Activated CD4-positive, alpha-beta T cell treated with anti-CD3 and anti-CD28 coated beads, Interleukin-2, amount 50 U/mL, for 24 hours (primary cell): ENCODE results near the gene GNG7.
"Not testable (repeated sequence)": the region's sequence is repeated elsewhere in the genome, so short reads cannot be mapped to it uniquely, and the experiment has no call there.

ENCODE experiments used
- DNase-seq, 2 donors: peaks; one replicate each; pipeline ENCODE4 v3.0.0-alpha.2; 2020; ENCODE audit warnings: low read depth in 1 of 2, low spot score in 1 of 2

Gene GNG7

DNA sequence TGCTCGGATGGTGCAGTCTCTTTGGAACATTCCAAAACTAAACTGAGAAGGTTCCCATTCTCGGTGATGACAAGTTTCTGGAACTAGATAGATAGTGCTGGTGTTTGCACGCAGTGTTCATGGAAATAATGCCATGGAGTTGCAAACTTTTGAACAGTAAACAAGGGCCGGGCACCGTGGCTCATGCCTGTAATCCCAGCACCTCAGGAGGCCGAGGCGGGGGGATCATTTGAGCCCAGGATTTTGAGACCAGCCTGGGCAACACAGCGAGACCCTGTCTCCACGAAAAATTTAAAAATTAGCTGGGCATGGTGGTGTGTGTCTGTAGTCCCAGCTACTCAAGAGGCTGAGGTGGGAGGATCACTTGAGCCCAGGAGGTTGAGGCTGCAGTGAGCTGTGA lies 95.7 kb downstream of the GNG7 start:
- not testable (repeated sequence) for DNase-seq

DNA sequence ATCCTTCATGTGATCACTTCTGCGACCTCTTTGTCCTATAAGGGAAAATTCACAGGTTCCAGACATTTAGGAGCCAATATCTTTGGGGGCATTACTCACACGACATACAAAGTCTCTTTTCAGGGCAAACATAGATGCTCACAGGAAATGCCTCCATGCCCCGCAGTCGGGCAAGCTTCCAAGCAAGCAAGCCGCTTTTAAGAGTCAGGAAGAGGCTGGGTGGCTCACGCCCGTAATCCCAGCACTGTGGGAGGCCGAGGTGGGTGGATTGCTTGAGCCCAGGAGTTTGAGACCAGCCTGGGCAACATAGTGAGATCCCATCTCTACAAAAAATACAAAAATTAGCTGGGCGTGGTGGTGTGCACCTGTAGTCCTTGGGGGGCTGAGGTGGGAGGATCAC lies 96.6 kb downstream of the GNG7 start:
- DNase-seq, result not testable (repeated sequence)

- DNase-seq, result no peak
Measured at GRCh38 chr19:2604747-2605329, 97.7 kb downstream of the GNG7 start.

GRCh38 chr19:2603334-2603733 lies 99.2 kb downstream of the GNG7 start:
- no peak for DNase-seq

GRCh38 chr19:2602391-2603181 lies 99.9 kb downstream of the GNG7 start:
- no peak for DNase-seq

GRCh38 chr19:2600914-2601870 lies 101.3 kb downstream of the GNG7 start:
- no peak for DNase-seq

DNA sequence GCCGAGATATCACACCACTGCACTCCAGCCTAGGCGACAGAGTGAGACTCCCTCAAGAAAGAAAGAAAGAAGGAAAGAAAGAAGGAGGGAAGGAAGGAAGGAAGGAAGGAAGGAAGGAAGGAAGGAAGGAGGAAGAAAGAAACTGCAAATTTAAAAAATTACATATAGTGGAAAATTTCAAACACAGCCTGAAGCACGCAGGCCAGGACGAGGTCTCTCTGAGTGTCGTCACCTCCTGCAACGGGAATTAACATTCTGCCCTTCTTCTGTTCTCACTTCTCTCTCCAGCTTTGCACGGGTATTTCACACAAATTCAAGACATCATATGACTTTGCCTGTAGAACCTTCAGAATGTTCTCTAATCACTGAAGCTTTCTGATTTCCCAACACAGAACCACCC lies 108.2 kb downstream of the GNG7 start:
- no peak for DNase-seq

DNA sequence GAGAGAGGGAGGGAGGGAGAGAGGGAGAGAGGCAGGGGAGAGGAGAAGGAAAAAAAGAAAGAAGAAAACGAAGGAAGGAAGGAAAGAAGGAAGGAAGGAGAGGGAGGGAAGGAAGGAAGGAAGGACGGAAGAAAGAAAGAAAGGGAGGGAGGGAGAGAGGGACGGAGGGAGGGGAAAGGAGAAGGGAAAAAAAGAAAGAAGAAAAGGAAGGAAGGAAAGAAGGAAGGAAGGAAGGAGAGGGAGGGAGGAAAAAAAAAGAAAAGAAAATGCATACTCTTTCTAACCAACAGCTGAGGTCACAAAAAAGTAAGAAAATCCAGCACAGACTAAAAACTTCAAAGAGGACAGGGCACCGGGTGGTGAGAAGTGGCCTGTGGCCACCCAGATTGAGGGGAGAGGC lies 109.7 kb downstream of the GNG7 start:
- no peak for DNase-seq

- no peak for DNase-seq
Measured at GRCh38 chr19:2591537-2592291, 110.8 kb downstream of the GNG7 start.

DNA sequence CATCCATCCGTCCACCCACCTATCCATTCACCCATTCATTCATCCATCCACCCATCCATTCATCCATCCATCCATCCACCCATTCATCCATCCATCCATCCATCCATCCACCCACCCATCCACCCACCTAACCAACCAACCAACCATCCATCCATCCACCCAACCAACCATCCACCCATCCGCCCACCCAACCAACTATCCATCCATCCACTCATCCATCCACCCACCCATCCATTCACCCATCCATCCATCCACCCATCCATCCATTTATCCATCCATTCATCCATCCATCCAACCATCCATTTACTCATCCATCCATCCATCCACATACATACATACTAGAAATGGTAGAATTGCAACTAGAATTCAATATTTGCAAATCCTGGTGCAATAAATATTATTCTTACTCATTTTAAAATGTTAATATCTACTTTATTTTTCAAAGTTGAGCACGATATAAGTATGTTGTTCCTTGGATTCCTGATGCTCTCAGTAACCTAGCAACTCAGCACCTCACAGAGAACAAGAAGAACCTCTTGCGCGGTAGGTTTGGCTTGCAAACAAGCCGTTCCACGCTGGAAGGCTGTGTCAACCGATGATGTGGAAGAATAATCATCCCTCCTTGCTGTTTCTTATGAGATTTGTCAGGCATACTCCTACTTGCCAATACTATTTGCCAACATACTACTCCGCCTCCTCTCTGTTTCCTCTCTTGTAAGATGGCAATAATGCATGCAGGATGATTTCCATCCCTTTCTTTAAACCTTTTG lies 111.7 kb downstream of the GNG7 start:
- no peak for DNase-seq

- DNase-seq, result no peak
Measured at GRCh38 chr19:2589441-2589840, 113.1 kb downstream of the GNG7 start.

DNA sequence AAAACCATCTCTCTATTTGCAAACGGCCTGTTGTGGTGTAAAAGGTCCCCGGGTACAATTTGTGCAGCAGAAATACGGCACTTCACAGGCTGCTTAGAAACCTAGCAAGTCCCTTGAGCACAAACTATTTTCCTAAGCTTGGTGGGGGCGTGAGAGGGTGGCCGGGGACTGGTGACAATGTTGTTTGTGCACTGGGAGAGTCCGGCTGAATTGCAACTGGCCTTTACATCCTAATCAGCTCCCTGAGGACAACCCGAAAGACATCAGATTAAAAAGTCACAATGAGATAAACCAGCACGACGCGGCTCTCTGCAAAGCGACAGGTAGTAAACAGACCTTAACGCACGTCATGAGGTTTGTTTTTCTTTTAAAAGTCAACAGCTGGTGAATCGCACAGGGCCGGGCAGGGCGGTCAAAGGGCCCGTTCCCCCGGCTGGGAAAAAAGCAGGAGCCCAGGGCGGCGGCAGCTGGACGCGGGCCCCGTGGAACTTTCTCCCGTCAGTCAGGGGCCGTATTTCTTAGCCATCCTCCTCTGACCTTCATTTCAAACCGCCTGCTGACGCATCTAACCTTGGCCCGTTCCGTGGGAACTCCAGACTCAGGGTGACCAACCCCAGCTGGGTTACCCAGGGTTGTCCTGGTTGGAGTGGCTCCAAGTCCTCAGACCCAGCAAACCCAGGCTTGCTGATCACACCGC lies 114.3 kb downstream of the GNG7 start:
- DNase-seq, result no peak

DNA sequence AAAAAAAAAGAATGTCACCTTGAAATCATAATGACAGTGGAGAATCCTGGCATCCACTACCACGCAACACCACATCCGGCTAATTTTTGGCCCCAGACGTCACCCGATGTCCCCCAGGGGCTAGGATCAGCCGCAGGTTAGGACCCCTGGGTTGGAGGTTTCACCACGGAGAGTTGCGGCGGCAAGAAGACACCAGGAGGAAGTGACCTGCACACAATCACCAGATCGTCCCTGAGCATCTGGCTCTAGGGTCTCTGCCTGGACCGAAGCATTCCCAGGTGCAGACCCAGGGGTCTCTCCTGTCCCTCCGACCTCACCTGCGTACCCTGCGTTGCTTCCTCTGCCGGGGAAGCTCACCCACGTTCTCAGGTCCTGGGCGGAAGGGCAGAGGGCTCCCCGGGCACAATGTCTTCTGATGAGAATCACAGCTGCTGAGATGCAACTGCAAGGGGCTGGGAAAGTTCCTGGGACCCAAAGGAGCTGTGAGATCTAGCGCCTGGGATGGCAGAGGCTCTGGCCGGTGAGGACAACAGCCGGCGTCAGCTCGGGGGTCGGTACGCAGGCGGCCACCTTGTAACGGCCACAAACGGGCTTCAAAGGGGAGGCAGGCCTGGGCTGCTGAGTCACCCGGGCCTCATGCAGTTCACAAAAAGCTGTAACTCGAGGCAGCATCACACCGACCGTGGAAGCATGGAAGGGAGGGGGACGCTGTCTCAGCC lies 115.3 kb downstream of the GNG7 start:
- no peak for DNase-seq

GRCh38 chr19:2586196-2586595 lies 116.3 kb downstream of the GNG7 start:
- DNase-seq, result no peak

- no peak for DNase-seq
Measured at GRCh38 chr19:2584002-2584401, 118.5 kb downstream of the GNG7 start.

GRCh38 chr19:2582984-2583956 lies 119.2 kb downstream of the GNG7 start:
- DNase-seq, result no peak

DNA sequence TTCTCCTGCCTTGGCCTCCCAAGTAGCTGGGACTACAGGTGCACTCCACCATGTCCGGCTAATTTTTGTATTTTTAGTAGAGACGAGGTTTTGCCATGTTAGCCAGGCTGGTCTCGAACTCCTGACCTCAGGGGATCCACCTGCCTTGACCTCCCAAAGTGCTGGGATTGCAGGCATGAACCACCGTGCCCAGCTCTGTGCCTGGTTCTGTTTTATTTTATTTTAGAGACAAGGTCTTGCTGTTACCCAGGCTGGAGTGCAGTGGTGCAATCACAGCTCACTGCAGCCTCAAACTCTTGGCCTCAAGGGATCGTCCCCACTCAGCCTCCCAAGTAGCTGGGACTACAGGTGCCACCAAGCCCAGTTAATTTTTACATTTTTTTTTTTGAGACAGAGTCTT lies 122.1 kb downstream of the GNG7 start:
- DNase-seq, result not testable (repeated sequence)
